Neuronal stem cell (in vitro differentiated cells): ENCODE measurements around the gene NFATC3.

Source experiments
- DNase-seq: peaks from one replicate; pipeline ENCODE4 v3.0.0-alpha.2; 2013; ENCODE audit warnings: low spot score
- H2AFZ ChIP-seq: one replicate; pipeline ENCODE4 v1.6.1; 2013; ENCODE audit warnings: mild to moderate bottlenecking, low read length, inconsistent platforms
- H2AK5ac ChIP-seq: 2 replicates; pipeline ENCODE4 v1.6.1; 2013; ENCODE audit warnings: low read depth, mild to moderate bottlenecking, inconsistent platforms, low read length, moderate library complexity, mixed read lengths
- H2BK120ac ChIP-seq: 2 replicates; pipeline ENCODE4 v1.6.1; 2013; ENCODE audit warnings: low read depth, mild to moderate bottlenecking, inconsistent platforms, low read length, moderate library complexity, mixed read lengths
- H2BK12ac ChIP-seq: one replicate; pipeline ENCODE4 v1.6.1; 2013; ENCODE audit warnings: low read length, inconsistent platforms
- H2BK15ac ChIP-seq: 2 replicates; pipeline ENCODE4 v1.6.1; 2013; ENCODE audit warnings: mild to moderate bottlenecking, low read length, inconsistent platforms, mixed read lengths
- H2BK5ac ChIP-seq: one replicate; pipeline ENCODE4 v1.6.1; 2013; ENCODE audit warnings: inconsistent platforms, mild to moderate bottlenecking, low read length, moderate library complexity
- H3K14ac ChIP-seq: one replicate; pipeline ENCODE4 v1.6.1; 2013; ENCODE audit warnings: low read length, inconsistent platforms
- H3K18ac ChIP-seq: 2 replicates; pipeline ENCODE4 v1.6.1; 2013; ENCODE audit warnings: low read length, inconsistent platforms
- H3K23ac ChIP-seq: 2 replicates; pipeline ENCODE4 v1.6.1; 2013; ENCODE audit warnings: low read depth, mild to moderate bottlenecking, mixed read lengths, low read length, inconsistent platforms; ENCODE audit not compliant: poor library complexity
- H3K27ac ChIP-seq: replicated peaks from 3 replicates; pipeline ENCODE4 v1.5.1; 2013; ENCODE audit warnings: low read length, inconsistent platforms
- H3K27me3 ChIP-seq, 3 experiments: 2 replicates each; pipeline ENCODE4 v1.6.1; 2013; ENCODE audit warnings: low read length in 3 of 3, mild to moderate bottlenecking in 2 of 3, inconsistent platforms in 1 of 3, low read depth in 1 of 3, mixed read lengths in 1 of 3, moderate library complexity in 1 of 3; ENCODE audit not compliant: control insufficient read depth in 3 of 3, insufficient read depth in 3 of 3
- H3K36me3 ChIP-seq, 2 donors: replicated peaks in 1 of 2; 2 replicates each; pipeline ENCODE4 v1.6.1; 2013; ENCODE audit warnings: low read length in 2 of 2; ENCODE audit not compliant: control insufficient read depth in 2 of 2, insufficient read depth in 2 of 2
- H3K4ac ChIP-seq: 2 replicates; pipeline ENCODE4 v1.6.1; 2013; ENCODE audit warnings: inconsistent platforms, mild to moderate bottlenecking, low read length, moderate library complexity
- H3K4me1 ChIP-seq, 2 donors: 1 replicate in 1 of 2; 2 replicates in 1 of 2; pipeline ENCODE4 v1.6.1; 2013; ENCODE audit warnings: low read length in 2 of 2, low read depth in 1 of 2; ENCODE audit not compliant: control insufficient read depth in 2 of 2, insufficient read depth in 1 of 2
- H3K4me2 ChIP-seq: one replicate; pipeline ENCODE4 v1.6.1; 2013; ENCODE audit warnings: mild to moderate bottlenecking, low read length, inconsistent platforms; ENCODE audit not compliant: insufficient read depth, poor library complexity, severe bottlenecking
- H3K4me3 ChIP-seq, 2 donors: 2 replicates each; pipeline ENCODE4 v1.5.1; 2013; ENCODE audit warnings: low read length in 2 of 2, mild to moderate bottlenecking in 2 of 2, inconsistent platforms in 1 of 2, moderate library complexity in 1 of 2
- H3K79me1 ChIP-seq: one replicate; pipeline ENCODE4 v1.6.1; 2013; ENCODE audit warnings: low read depth, mild to moderate bottlenecking, inconsistent platforms, low read length, moderate library complexity
- H3K9ac ChIP-seq: one replicate; pipeline ENCODE4 v1.6.1; 2013; ENCODE audit warnings: mild to moderate bottlenecking, low read depth, low read length, inconsistent platforms; ENCODE audit not compliant: poor library complexity
- H3K9me3 ChIP-seq, 2 donors: replicated peaks in 1 of 2; 2 replicates each; pipeline versions ENCODE3 to v1.6.1; 2013; ENCODE audit warnings: low read length in 2 of 2, mild to moderate bottlenecking in 2 of 2, inconsistent platforms in 1 of 2, low read depth in 1 of 2, mixed read lengths in 1 of 2, moderate library complexity in 1 of 2; ENCODE audit not compliant: control insufficient read depth in 2 of 2, insufficient read depth in 1 of 2
- H4K8ac ChIP-seq: one replicate; pipeline ENCODE4 v1.6.1; 2013; ENCODE audit warnings: low read depth, mild to moderate bottlenecking, inconsistent platforms, low read length, moderate library complexity
- H4K91ac ChIP-seq: one replicate; pipeline ENCODE4 v1.6.1; 2013; ENCODE audit warnings: low read length, low read depth, mild to moderate bottlenecking, inconsistent platforms; ENCODE audit not compliant: poor library complexity
- WGBS, 2 donors: extraction: QIAGEN DNeasy Blood & Tissue Kit; methylation state at CpG; one replicate each; pipeline ENCODE4 v1.1.7; 2013; ENCODE audit warnings: missing lambda C conversion rate in 2 of 2, mixed read lengths in 1 of 2; ENCODE audit not compliant: insufficient read length in 2 of 2, insufficient replicate concordance in 1 of 2; ENCODE audit errors: extremely low coverage in 2 of 2; 5-methylcytosine and 5-hydroxymethylcytosine counted together

NFATC3 gene

DNA sequence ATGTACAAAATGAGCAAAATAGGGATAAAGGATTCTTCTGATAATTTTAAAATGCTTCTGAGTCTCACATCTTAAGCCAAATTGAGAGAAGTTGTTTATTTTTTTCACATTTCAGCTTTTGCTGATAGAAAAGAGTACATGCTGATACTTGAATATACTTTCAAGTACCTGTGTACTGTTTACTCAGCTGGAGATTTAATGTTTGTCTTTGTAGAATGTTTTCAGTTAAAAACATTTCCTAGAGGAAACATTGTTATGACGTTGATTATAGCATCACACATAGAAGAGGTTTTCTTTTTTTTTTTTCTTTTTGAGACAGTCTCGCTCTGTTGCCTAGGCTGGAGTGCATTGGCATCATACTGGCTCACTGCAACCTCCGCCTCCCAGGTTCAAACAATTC, 131.1 kb downstream of the NFATC3 start:
- H3K18ac ChIP-seq = no peak overlapping the region
- H3K9ac ChIP-seq = no peak overlapping the region
- no CpG with 5 or more reads among the region's 3 CpGs for WGBS, 2 donors
- H3K4me1 ChIP-seq = peaks cover 0 to 1% of the 10 kb centered on the region in 2 donors
- H3K14ac ChIP-seq = no peak overlapping the region
- no peak overlapping the region for H2BK12ac ChIP-seq
- H2AK5ac ChIP-seq = no peak overlapping the region
- H3K4ac ChIP-seq = no peak overlapping the region
- H3K4me3 ChIP-seq = no peak overlapping the region
- no peak overlapping the region for H2AFZ ChIP-seq
- no peak overlapping the region for H2BK15ac ChIP-seq
- no peak overlapping the region for H3K27ac ChIP-seq
- no peak overlapping the region for H3K23ac ChIP-seq
- H4K91ac ChIP-seq = no peak overlapping the region
- no peak overlapping the region for H3K4me2 ChIP-seq
- H2BK120ac ChIP-seq = no peak overlapping the region
- H3K36me3 ChIP-seq = peaks cover 0 to 28% of the 10 kb centered on the region in 2 donors
- no peak overlapping the region for H4K8ac ChIP-seq
- H2BK5ac ChIP-seq = no peak overlapping the region
- H3K27me3 ChIP-seq = no peaks in the 10 kb centered on the region
- no peak for DNase-seq
- H3K9me3 ChIP-seq = no peaks in the 10 kb centered on the region
- no peaks in the 10 kb centered on the region for H3K79me1 ChIP-seq

GRCh38 chr16:68217506-68217905, 132.3 kb downstream of the NFATC3 start:
- Histone ChIP-seq H3K27me3 (no peaks in the 10 kb centered on the region), H3K4me3 (no peak overlapping the region), H3K14ac (no peak overlapping the region), H3K4me2 (no peak overlapping the region), H3K36me3 (peaks cover 0 to 34% of the 10 kb centered on the region in 2 donors), H3K27ac (no peak overlapping the region), H2BK120ac (no peak overlapping the region), H3K9ac (no peak overlapping the region), H4K91ac (no peak overlapping the region), H4K8ac (no peak overlapping the region), H2AK5ac (no peak overlapping the region), H3K4ac (no peak overlapping the region), H3K18ac (no peak overlapping the region), H3K4me1 (peaks cover 0 to 1% of the 10 kb centered on the region in 2 donors), H2AFZ (no peak overlapping the region), H3K79me1 (no peaks in the 10 kb centered on the region), H3K23ac (no peak overlapping the region), H2BK12ac (no peak overlapping the region), H2BK5ac (no peak overlapping the region), H2BK15ac (no peak overlapping the region), H3K9me3 (no peaks in the 10 kb centered on the region)
- DNase-seq = no peak
- WGBS, 2 donors = no CpG with 5 or more reads among the region's 4 CpGs

- Histone ChIP-seq H3K27ac (no peak overlapping the region), H2AK5ac (no peak overlapping the region), H2BK5ac (no peak overlapping the region), H3K4me2 (no peak overlapping the region), H2BK15ac (no peak overlapping the region), H3K9ac (no peak overlapping the region), H3K14ac (no peak overlapping the region), H3K18ac (no peak overlapping the region), H3K4me3 (no peak overlapping the region), H2BK12ac (no peak overlapping the region), H3K9me3 (no peaks in the 10 kb centered on the region), H3K27me3 (no peaks in the 10 kb centered on the region), H4K8ac (no peak overlapping the region), H3K4ac (no peak overlapping the region), H3K36me3 (peaks cover 0 to 34% of the 10 kb centered on the region in 2 donors), H3K4me1 (peaks cover 0 to 1% of the 10 kb centered on the region in 2 donors), H2AFZ (no peak overlapping the region), H4K91ac (no peak overlapping the region), H3K23ac (no peak overlapping the region), H3K79me1 (no peaks in the 10 kb centered on the region), H2BK120ac (no peak overlapping the region)
- DNase-seq = no peak
- no CpG with 5 or more reads among the region's 6 CpGs for WGBS, 2 donors
Observed at GRCh38 chr16:68219725-68220351, 134.7 kb downstream of the NFATC3 start.

DNA sequence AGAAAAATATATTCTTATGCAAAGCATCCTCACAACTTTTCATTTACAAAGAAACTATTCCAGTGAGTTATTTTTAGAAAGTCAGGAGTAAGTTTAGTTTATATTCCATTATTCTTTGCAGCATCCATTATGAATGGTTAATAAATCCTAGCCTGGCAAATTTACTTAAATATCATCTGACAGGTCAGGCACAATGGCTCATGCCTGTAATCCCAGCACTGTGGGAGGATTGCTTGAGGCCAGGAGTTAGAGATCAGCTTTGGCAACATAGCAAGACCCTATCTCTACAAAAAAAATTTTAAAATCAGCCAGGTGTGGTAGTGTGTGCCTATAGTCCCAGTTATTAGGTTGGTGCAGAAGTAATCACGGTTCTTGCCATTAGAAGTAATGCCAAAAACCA, 137.9 kb downstream of the NFATC3 start:
- no peak overlapping the region for H3K27ac ChIP-seq
- WGBS, 2 donors = no CpG with 5 or more reads among the region's 1 CpG
- no peaks in the 10 kb centered on the region for H3K79me1 ChIP-seq
- H3K14ac ChIP-seq = no peak overlapping the region
- H2BK12ac ChIP-seq = no peak overlapping the region
- peaks cover 0 to 1% of the 10 kb centered on the region in 2 donors for H3K4me1 ChIP-seq
- H4K8ac ChIP-seq = no peak overlapping the region
- H3K18ac ChIP-seq = no peak overlapping the region
- no peak overlapping the region for H2BK15ac ChIP-seq
- no peak overlapping the region for H3K4ac ChIP-seq
- no peak overlapping the region for H3K4me2 ChIP-seq
- DNase-seq = no peak
- no peak overlapping the region for H3K4me3 ChIP-seq
- no peak overlapping the region for H2AFZ ChIP-seq
- no peak overlapping the region for H4K91ac ChIP-seq
- H2AK5ac ChIP-seq = no peak overlapping the region
- H3K23ac ChIP-seq = no peak overlapping the region
- H2BK120ac ChIP-seq = no peak overlapping the region
- H3K9me3 ChIP-seq = no peaks in the 10 kb centered on the region
- no peak overlapping the region for H3K9ac ChIP-seq
- H3K27me3 ChIP-seq = no peaks in the 10 kb centered on the region
- H3K36me3 ChIP-seq = peaks cover 6 to 39% of the 10 kb centered on the region in 2 donors
- no peak overlapping the region for H2BK5ac ChIP-seq
